GM12873 (cell line): ENCODE measurements around the gene FLT3LG.

Experiments used
- TF ChIP-seq, protein P1 (sequence below): IDR thresholded peaks from 2 replicates; pipeline ENCODE4 v1.5.1; 2012; ENCODE audit warnings: low read depth, mild to moderate bottlenecking, moderate library complexity, low read length, control low read depth; ENCODE audit not compliant: insufficient read depth; ENCODE audit errors: missing control alignments

The FLT3LG gene

DNA sequence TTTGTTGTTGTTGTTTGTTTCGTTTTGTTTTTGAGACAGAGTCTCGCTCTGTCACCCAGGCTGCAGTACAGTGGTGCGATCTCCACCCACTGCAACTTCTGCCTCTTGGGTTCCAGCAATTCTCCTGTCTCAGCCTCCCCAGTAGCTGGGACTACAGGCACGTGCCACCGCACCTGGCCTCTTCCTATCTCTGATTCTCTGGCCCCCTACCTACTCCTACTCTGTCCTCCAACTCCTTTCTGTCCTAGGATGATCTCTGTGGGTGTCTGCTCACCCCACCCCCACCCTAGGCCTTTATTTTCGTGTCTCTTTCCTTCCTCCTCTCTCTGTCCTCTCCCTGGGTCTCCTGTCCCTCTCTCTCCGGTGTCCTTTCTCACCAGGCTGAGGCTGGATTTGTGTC lies 23.6 kb upstream of the FLT3LG start:
- TF ChIP-seq, protein P1, sequence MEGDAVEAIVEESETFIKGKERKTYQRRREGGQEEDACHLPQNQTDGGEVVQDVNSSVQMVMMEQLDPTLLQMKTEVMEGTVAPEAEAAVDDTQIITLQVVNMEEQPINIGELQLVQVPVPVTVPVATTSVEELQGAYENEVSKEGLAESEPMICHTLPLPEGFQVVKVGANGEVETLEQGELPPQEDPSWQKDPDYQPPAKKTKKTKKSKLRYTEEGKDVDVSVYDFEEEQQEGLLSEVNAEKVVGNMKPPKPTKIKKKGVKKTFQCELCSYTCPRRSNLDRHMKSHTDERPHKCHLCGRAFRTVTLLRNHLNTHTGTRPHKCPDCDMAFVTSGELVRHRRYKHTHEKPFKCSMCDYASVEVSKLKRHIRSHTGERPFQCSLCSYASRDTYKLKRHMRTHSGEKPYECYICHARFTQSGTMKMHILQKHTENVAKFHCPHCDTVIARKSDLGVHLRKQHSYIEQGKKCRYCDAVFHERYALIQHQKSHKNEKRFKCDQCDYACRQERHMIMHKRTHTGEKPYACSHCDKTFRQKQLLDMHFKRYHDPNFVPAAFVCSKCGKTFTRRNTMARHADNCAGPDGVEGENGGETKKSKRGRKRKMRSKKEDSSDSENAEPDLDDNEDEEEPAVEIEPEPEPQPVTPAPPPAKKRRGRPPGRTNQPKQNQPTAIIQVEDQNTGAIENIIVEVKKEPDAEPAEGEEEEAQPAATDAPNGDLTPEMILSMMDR, result no peak

DNA sequence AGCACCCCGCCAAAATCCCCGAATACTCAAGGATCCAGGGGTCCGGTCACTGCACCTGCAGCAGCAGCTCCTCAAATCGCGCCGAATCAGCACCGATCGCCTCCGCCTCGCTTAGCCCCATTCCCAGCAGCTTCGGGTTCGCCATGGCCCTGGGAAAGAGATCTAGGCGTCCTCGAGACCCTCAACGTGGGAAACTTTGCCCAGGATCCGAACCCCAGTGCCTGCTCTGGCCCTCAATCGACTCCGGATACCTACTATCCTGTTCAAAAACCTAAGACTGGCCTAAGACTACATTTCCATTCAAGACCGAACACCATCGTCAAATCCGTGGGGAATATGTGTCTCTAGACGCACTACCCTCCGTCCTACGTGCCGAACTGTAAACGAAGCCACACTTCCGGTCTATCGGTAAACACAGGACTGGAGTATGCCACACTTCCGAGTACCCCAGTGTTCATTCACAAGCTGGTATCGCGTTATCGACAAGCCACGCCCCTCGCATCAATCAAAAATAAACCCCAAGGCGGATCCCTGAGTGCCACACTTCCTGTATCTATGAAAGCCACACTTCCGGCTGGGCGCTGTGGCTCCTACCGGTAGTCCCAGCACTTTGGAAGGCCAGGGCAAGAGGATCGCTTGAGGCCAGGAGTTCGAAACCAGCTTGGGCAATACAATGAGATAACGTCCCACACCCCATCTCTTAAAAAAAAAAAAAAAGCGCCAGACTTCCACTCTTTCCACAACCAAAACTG lies 22.4 kb upstream of the FLT3LG start, which contains the start of gene PIH1D1:
Gene PIH1D1, minus strand, starts transcription at position 385 of the 752 bp plus-strand sequence. Its CDS starts 240 bp downstream, at position 145.
- TF ChIP-seq, protein P1, result peak; percentile 25

- TF ChIP-seq, protein P1, result no peak
These were observed 20.8 kb upstream of the FLT3LG start, which contains the start of gene ALDH16A1 for GRCh38 chr19:49453013-49453756. Gene ALDH16A1, plus strand, starts transcription at chr19:49453225. Its CDS starts 107 bp downstream, at chr19:49453332.

DNA sequence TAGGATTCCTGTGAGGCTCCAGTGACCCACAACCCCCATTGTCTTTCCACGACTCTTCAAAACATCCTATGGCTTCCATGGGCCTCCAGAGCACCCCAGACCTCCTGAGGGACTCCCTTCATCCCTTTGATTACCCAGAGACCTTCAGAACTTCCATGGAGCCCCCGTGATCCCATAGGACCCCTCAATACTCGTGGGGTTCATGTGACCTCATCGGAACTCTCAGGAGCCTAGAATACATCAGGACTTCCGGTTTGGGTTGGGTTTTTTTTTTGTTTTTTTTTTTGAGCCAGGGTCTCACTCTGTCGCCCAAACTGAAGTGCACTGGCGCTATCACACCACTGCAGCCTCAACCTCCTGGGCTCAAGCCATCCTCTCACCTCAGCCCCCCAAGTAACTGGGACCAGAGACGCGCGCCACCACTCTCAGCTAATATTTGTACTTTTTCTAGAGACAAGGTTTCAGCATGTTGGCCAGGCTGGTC lies 20.2 kb upstream of the FLT3LG start:
- TF ChIP-seq, protein P1, result no peak

DNA sequence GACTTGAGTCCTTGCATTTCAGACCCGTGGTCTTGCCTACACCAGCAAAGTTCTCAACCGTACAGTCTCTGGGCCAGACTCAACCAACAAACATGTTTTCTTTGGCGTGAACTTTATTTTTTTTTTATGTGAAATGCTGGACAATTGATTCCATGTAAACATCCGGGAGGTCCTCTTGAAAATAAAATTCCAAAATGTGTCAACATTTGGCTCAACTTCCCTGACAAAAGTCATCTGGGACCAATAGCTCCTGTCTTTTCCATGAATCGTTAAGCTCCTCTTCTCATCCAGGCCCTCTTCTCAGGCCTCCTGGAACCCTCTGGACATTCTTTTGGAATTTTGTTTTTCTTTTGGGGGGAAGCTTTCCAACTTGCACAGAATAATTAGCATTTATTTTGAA lies 18.2 kb upstream of the FLT3LG start:
- TF ChIP-seq, protein P1, result no peak

GRCh38 chr19:49456326-49456725 lies 17.7 kb upstream of the FLT3LG start:
- TF ChIP-seq, protein P1, result no peak

DNA sequence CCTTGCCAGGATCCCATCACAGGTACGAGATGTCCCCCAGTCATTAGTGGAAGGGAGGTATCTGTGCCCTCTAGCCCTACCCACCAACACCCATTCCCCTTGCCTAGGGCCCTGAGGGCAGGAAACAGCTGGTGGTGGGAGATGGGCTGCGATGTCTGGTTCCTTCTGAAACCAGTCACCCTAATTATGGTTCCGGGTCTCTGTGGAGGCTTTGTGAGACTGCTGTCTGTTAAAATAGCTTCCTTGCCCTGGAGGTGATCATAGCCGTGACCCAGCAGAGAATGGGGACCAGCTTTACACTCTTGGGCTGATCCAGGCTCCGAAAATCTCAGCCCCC lies 15.5 kb upstream of the FLT3LG start:
- TF ChIP-seq, protein P1, result no peak
